Right hindlimb (tissue), 1 donor: ENCODE results near the gene FCAMR.
"Not testable (repeated sequence)": the region's sequence is repeated elsewhere in the genome, so short reads cannot be mapped to it uniquely, and the experiment has no call there.

Experiments
- DNase-seq: peaks from one replicate; pipeline ENCODE4 v3.0.0-alpha.2; 2018

FCAMR gene

DNA sequence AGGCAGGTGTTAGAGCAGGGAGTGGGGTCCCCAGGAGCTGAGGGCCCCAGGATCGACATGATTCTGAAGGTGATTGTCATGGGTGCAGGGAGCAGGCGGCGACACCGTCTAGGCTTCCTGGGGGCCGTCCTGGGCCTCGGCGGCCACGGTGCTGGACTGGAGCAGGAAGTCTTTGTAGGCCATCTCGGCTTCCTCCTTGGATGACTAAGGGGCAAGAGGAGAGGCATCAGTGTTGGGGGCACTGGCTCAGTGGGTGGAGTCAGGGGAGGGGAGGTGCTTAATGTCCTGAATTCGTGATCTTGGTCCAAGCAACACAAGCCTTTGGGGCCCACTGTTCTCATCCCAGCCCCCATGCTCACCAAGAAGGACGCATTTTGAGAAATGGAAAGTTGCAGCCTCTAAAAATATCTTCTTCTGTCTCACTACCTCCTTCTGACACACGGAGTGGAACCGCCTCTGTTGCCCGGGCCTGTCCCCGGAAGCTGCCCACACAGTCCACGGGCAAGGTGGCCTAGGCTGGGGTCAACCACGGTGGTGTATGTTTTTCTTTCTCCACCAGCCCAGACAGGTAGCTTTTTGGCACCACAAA, 40.0 kb downstream of the FCAMR start:
- DNase-seq: no peak

DNA sequence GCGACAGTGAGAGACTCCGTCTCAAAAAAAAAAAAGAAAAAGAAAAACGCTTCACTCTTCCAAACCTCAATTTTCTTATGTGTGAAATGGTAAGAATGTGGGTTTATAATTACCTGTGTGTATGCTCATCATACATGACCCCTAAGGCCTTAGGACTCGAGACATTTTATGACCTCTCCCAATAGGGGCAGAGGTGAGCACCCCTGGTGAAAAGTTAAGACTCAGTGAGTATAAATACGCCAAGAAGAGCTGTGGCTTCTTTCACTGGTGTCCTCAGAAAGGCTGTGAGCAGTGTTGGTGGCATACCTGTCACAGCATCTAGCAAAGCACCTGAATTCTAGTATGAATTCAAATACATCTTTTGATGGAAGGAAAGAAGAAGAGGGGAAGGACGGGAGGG, 40.7 kb downstream of the FCAMR start:
- DNase-seq: no peak

DNA sequence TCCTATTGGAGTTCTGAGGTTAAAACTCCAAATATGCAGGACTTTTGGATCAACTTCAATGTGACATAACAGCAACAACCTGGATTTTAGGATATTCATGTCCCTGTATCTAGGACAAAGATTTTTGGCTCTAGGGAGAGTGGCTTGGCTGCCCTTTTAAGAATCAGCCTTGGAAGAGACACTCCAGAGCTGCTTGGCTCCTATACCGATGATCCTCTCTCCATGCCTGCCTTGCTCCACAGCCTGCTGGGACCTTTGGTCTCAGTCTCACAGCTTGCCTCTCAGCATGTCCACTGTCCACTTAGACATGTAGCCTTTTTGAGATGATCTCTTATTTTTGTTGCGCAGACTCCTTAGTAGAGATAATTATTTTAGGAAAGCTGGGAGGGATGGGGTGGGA, 44.0 kb downstream of the FCAMR start:
- DNase-seq: no peak

DNA sequence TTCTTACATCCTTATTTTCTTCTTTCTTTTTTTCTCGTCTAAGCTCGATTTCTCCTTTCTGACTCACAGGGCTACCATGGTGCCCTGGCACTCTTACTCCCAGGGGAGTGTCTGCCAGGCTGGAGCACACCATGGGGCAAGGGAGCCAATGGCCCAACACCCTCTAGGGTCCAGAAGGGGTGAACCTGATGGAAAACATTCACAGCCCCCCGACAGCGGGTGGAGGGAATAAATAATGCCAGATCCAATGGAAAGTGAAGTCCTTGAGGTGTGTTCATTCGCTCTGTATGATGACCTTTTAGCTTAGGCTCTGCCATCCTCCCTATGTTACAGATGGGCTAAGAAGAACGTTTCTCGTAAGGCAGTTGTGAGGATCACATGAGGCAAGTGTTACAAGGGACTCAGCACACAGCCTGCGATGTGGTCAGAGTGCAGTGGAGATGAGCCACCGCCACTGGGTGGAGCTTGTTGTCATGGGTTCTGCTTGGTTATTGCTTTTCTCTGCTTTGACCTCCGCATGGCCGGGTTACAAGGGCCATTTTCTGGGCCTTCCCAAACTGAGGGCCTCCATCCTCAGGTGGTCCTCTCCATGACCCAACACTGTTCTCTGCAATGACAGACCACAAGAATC, 45.0 kb downstream of the FCAMR start:
- no peak for DNase-seq

DNA sequence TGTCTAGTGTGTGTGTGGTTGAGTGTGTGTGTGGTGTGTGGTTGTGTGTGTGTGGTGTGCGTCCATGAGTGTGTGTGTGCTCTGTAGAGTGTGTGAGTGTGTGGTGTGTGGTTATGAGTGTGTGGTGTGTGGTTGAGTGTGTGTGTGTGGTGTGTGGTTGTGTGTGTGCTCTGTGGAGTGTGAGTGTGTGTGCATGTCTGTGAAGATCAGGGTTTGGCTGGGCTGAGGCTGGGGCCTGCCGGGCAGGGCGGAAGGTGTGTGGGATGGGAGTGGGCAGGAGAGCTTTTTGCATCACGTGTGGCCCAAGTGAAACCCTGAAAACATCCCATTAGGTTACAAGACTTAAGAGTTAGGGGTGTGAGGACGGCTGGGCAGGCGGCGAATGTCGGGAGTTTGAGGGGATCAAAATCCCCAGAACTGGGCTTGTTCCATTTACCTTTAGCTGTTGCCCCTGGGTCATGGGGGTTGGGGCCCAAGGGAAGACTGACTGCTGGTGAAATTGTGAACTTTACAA, 45.6 kb downstream of the FCAMR start:
- DNase-seq: no peak

DNA sequence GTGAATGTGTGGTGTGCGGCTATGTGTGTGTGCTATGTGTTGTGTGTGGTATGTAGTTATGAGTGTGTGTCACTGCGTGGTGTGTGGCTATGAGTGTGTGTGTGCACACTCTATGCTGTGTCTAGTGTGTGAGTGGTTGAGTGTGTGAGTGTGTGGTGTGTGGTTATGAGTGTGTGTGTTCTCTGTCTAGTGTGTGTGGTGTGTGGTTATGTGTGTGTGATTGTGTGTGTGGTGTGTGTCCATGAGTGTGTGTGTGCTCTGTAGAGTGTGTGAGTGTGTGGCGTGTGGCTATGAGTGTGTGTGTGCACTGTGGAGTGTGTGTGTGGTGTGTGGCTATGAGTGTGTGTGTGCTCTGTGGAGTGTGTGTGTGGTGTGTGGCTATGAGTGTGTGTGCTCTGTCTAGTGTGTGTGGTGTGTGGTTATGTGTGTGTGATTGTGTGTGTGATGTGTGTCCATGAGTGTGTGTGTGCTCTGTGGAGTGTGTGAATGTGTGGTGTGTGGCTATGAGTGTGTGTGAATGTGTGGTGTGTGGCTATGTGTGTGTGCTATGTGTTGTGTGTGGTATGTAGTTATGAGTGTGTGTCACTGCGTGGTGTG, 46.2 kb downstream of the FCAMR start:
- not testable (repeated sequence) for DNase-seq

DNA sequence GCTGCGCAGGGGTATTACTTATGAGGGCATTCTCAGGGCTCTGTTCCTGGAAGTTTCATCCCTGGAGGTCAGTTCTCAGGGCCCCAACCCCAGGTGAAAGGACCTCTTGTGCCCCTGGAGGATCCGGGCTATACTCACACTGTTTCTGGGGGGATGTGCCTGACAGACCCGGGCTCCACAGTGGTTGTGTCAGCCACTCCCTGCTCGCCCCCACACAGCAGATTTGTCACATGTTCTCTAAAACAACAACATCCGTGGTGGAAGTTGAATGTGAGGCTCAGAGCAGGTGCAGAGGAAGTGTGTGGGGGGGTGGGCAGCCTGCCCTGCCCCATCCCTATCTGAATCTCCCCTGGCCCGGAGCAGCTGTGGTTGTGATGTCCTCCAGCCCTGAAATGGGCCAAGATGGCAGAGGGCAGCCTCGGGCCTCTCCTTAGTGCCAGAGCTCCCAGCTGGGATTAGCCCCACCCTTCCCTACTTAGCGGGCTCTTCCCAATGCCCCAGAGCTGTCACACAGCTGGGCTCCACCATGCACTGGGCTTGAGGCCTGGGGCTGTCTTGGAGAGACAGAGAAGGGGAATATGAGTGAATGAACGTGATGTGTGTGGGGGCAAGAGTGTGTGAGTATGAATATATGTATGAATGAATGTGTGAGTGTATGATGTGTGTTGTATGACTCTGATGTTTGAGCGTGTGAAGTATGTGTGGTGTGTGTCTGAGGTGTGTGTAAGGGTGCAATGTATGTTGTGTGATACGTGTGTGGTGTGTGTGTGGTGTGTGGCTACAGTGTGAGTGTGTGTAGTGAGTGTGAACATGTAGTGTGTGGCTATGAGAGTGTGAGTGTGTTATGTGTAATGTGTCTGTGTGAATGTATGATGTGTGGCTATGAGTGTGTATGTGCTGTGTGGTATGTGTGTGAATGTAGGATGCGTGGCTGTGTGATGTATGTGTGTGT, 47.0 kb downstream of the FCAMR start:
- no peak for DNase-seq

DNA sequence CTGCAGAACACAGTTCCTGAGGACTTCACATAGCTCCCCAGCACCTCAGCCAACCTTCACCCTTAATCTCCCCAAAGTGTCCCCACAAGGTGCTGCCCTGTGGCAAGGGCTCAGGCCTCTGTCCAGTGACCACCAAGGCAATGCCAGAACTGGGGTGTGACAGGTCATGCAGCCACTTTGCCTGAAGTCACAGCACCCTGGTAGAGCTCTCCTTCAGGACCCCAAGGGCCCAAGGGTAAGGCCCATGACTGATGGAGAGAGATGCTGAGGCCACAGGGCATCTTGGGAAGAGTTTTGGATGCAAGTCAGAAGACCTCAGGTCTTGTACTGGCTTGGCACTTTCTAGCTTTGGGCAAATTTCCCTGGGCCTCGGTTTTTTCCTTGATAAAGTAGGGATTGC, 47.7 kb downstream of the FCAMR start:
- no peak for DNase-seq

DNA sequence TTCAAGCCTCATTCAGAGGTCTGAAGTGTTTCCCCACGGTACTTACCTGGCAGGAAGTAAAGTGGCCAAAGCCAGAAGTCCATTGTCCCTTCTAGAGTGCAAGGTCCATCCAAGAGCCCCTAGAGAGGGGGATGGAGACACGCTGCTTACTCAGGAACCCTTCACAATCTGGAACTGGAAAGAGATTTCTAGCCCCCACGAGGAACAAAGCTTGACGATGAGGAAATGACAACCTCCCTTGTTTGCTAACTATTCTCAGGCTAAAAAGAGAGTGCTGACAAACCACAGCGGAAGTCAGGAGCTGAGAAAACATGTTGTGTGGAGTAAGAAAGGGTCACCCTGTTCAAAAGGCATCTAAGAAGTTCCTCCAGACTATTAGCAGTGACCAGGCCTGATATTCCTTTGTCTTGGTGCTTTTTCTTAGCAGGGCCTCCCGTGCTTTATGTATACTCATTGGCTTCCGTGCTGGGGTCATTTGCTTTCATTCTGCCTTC, 48.4 kb downstream of the FCAMR start, which contains the start of gene FCMR:
Gene FCMR, minus strand, starts transcription at position 170 of the 494 bp plus-strand sequence. Its CDS starts 87 bp downstream, at position 83.
- DNase-seq: no peak

DNA sequence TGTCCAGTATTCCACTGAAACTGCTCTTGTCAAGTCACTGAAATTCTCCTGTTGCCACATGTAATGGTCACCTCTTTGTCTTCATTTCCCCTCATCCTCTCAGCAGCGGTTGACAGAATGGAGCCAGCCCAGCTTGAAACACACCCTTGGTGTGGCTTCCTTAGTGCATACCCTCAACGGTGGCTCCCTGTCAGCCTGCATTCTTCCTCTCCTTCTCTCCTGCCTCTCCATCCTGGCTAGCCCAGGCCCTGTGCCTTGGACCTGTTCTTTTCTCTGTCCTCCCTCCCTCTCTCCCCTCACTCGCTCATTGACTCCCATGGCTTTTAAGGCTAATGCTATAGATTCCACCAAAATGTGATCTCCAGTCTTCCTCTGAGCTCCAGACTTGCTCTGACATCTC, 52.2 kb downstream of the FCAMR start:
- DNase-seq: no peak

DNA sequence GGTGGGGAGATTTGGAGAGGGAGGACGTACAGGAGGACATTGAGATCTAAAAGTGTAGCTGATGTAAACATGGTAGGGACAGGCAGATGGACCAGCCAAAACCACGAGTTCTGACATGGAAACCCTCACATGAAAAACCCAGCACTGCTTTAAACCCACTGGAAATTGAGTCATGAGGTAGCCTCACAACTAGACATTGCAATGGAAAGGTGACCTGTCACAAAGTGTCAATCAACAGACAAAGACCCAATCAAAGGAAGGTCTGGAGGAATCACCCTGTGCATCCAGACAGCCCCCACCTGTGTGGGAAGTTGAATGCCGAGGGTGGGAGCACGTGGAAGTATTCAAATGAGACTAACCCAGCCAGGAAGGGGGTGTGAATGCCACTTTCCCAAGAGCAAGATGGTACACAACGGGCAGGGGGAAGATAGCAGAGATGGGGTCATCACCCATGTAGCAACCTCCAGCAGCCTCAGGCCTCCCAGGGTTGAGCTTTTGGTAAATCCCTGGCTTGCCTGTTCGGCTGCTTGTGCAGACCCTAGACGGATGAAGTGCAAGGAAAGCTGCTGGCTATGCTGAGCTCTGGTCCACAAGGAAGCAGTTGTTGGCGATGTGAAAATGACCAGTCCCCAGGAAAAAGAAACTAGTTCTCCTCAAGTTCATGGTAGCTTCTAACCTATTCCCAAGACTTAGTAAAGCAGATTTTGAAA, 54.1 kb downstream of the FCAMR start:
- DNase-seq: no peak

DNA sequence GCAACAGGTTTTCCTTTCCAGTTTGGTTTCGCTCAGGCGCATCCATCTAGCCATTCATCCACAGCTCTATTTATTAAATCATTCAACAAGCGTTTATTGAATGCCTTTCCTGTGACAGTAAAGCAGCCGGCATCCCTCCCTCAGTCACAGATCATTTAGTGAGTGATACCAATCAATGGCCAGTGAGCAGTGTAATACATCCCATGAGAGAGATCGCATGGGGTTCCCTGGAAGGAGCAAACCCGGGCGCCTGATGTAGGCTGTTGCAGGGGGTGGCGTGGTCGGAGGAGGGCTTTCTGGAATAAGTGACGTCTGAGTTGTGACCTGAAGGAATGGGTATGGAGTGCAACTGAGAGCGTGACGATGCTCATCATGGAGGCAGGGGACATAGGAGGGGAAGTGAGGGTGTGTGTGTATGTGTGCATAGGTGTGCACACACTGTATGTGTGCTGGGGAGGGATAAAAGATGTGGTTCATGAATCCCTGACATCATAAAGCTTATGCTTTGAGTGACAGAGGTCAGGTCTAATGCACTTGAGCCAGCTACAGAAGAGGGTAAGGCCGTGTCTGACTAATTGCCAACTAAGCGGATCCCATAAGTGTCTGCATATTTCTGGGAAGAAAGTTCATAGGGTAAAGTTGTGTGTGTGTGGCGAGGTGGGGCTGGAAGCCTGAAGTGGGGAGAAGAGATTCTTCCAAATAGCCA, 55.1 kb downstream of the FCAMR start:
- DNase-seq: no peak

DNA sequence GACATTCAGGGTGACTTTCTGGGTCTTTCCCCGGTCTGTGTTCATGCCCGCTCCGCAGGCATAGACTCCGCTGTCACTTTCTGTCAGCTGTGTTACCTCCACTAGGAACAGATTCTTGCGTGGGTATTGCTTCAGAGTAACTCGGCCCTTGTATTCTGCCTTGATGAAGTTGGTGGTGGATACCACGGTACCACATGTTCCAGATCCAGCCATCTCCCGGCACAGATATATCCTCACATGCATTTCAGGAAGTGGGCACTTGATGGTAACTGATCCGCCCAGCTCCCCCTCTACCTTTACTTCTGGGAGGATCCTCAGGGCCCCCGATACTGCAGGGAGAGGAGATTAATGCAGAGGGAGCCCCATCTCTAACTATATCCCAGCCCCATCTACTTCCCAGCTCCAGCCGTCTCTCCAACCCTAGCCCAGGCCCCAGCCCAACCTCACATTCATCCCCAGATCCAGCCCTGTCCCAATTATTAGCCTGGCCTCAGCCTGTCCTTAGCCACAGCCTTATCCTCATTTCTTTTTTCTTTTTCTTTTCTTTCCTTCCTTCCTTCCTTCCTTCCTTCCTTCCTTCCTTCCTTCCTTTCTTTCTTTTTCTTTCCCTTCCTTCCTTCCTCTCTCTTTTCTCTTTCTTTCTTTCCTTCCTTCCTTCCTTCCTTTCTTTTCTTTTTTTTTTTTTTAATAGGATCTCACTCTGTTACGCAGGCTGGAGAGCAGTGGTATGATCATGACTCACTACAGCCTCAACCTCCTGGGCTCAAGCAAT, 56.3 kb downstream of the FCAMR start:
- no peak for DNase-seq

DNA sequence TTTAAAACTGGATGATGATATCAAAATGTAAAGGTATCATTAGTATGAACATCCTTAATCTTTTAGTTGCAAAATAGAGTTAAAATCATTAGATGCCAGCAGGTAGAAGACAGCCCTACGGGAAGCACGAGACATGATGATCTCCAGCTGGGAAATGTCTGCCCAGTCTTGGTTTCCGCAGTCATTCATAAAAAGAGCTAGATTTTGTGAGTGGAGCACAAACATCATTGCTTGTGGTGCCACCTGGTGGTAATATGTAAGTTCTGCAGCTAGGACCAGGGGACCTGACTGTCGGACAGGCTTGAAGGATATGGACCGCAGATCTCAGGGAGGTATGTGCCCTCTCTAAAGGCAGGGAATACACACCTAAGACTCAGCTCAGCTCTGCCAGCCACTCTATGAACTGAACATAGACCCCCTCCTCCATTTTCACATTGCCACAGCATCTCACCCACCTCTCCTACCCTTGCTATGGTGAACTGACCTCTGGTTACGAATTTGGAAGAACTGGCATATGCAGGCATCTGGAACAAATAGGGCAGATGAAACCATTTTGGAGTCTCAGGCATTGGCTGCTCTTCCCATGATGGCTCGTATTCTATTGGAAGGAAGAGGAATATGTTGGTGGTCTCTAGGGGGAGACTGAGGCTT, 57.7 kb downstream of the FCAMR start:
- DNase-seq: peak; percentile 77

DNA sequence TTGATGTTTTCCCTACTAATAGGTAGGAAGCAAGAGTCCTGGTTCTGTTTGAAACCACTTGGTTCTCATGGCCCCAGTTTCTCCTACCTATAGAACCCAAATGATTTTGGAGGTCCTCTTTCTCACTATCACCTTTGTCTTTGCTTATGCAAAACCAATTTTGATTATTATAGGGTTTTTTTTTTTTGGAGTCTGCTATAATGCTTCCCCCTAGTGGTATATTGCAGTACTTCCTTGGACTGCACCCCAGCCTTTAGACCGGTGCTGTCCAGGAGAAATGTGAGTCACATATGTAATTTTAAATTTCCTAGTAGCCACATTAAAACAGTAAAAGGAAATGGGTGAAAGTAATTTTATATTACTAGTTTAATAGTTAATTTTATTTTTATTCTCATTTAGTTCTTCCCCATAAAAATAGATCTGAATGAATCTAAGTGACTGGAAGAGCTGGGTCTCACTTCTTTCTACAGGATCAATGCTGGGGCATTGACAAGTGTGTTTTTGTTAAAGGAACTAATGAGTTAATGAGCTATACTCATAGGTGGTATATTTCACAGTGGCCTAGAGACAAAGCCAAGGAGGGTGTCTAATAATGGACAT, 59.1 kb downstream of the FCAMR start:
- DNase-seq: no peak

DNA sequence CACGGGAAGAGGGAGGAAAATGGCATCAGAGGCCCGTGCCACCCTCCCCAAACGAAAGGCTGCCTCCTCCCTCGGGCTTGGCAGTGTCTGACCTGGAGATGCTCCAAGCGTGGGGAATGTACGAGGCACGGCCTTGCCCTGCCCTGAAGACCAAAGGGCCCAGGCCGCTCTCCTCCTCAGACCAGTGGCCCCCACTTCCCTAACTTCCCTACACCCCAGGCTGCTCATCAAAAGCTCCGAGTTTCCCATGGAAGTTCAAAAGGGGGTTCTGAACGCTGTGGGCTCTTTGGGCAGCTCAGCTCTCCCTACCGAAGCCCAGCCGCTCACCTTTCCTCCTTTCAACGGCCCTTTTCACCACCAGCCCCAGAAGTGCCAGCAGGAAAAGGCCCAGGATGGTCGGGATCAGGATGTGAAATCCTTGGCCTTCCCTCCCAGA, 60.4 kb downstream of the FCAMR start:
- DNase-seq: no peak

DNA sequence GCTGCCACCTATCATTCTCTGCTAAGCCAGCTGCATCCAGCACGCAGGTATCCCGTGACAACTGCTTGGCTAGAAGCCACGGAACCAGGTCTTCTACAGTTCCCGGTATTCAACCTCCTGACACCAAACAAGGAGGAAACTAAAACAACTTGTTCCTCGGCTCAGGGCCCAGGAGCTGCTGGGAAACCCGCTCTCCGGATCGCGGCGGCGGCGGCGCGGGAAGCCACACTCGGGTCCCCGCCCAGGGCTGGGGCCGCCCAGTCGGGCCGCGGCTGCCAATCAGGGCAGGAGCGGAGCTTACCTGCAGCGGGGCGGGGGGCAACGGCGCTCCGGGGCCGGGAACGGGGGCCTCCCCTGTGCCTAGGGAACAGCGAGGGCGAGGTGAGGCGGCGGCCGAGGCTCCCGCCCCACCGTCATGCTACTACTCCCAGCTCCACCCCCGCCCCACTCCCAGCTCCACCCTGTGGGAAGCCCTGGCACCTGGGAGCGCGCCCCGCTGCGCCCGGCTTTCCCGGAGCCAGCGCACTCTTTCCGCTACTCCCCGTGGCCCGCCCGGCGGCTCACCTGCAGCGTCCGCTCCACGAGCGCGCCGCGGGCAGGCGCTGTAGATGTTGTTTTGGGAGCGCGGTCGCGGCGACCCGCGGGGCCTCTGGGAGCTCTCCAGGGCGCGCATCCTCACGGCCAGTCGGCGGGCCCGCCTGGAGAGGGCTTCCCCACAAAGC, 60.9 kb downstream of the FCAMR start:
- peak; percentile 42 for DNase-seq

DNA sequence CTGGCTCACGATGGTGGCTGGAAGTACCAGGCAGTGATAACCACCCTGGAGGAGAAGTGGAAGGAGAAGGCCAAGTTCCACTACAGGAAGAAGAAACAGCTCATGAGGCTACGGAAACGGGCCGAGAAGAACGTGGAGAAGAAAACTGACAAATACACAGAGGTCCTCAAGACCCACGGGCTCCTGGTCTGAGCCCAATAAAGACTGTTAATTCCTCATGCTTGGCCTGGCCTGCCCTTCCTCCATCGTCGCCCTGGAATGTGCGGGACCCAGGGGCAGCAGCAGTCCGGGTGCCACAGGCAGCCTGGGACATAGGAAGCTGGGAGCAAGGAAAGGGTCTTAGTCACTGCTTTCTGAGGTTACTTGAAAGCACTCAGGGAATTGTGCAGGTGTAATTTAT, 62.2 kb downstream of the FCAMR start:
- DNase-seq: no peak
